CD4-positive, alpha-beta T cell treated with Interleukin-21 for 1 hour (primary cell): ENCODE data around the gene EFNA5.

Source experiments
- DNase-seq: peaks from one replicate; pipeline ENCODE4 v3.0.0-alpha.2; 2020

Gene EFNA5

GRCh38 chr5:107636555-107636954 is 34.2 kb downstream of the EFNA5 start:
- DNase-seq = no peak

DNA sequence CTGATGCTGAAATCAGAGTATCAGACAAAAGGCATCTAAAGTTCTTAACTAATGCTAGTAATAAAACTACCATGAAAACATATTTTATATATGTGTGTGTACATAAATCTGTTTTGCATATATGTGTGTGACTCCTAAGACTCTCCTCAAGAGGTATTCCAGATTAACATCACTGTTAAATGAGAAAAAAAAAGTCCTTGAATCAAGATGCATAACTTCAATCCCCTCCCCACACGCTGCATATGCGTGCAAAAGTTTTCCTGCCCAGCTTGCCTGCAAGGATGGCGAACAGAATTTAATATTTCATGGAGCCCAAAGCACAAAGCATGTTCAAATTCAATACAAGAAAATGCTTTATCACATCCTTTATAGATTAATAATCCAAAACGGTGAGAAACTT is 34.7 kb downstream of the EFNA5 start:
- no peak for DNase-seq

DNA sequence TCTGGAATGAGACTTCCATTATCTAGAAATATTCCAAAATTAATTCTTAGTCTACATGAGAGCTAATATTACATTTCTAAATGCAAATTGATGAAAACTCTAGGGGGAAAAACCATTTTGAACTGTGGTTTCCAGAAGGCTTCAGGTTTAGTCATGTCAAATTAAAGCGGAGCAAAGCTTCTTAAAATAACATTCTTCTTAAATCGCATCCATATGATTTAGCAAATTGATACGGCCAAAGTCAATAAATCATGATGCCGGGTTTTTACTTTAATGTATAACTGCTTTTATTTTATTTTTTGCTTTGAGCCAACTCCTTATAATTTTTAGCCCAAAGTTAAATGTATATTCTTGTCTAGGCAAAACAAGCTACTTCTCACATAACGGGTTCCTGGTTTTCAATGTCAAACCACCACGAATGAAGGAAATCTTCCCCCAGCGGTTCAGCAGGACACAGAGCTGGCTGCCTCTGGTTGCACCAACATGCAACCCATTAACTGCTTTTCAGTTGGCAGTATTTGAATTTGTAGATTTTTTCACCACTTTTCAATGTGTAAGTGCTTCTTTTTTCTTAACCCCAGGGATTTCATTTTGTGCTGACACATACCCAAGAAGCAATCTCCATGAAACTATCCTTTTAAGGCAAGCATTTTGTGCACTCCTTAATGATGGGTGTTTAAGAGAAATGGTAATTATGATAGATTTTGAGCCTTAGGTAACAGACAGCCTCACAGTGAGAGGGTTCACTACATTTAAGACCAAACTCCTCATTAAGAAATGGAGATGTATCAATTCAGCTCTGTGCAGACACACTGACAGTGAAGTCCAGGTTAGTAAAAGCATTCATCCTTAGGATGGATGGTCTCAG is 35.5 kb downstream of the EFNA5 start:
- DNase-seq = no peak

DNA sequence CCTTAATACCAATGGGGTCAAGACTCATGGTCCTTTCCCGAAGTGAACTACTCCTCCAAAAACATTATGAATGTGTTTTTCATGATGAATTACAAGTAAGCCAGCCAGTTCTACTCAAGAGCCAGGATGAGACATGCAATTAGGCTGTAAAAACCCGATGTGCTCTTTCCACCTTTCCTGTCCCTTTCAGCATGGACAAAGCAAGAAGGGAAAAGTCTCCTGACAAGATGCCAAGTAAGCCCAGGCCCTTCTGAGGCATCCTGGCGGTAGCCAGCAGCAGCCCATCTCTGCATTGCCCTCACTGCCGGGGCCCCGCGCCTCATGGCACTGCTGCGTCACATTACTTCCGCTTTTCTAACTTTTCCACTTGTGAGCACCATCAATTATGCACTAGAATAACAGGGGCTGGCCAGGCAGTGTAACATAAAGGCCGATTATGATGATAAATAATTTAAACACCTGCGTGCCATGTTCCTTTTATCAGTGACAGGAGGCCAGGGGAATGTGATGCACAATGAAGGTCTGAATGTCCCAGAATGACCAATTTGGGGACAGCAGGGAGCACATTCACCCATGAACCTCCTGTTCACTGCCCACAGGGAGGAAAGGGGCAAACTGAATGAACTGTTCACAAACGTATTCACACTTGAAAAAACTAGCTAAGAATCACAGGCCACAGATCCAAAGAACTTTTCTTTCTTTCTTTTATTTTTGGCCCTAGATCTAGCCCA is 37.4 kb downstream of the EFNA5 start:
- no peak for DNase-seq

DNA sequence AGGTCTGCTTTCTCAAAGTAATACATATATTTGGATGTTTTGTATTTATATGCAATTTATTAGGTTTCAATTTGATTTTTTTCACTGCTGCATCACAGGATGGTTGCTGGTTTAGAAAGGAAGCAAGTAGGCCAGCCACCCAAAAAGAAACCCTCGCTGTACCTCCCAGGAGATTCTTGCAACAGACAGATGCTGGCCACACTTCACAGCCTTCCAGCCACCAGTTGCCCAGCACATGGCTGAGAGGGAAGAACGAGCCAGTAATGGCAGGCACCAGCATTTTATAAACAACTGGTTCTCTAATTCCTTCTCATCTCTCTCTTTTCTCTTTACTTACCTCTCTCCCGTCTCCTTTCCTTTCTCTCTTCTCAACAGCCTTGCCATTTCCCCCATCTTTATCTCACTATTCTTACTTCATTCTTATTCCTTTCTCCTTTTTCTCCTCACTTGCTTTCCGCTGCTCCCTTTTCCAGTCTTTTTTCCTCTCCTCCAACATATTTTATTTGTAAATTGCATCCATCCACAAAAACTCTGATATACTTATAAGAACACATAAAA is 38.9 kb downstream of the EFNA5 start:
- DNase-seq = no peak

DNA sequence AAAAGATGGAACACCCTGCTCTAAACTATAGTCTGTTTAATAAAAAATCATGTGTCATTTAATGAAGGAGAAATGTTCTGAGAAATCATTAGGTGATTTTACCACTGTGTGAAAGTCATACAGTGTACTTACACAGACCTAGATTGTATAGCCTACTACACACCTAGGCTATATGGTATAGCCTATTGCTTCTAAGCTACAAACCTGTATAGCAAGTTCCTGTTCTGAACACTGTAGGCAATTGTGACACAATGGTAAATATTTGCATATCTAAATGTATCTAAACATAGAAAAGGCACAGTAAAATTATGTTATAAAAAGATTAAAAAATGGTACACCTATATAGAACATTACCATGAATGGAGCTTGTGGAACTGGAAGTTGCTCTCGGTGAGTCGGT is 40.6 kb downstream of the EFNA5 start:
- DNase-seq = no peak

GRCh38 chr5:107624235-107624634 is 46.5 kb downstream of the EFNA5 start:
- DNase-seq = no peak

GRCh38 chr5:107621089-107621488 is 49.6 kb downstream of the EFNA5 start:
- DNase-seq = no peak

GRCh38 chr5:107619781-107620180 is 51.0 kb downstream of the EFNA5 start:
- no peak for DNase-seq

DNA sequence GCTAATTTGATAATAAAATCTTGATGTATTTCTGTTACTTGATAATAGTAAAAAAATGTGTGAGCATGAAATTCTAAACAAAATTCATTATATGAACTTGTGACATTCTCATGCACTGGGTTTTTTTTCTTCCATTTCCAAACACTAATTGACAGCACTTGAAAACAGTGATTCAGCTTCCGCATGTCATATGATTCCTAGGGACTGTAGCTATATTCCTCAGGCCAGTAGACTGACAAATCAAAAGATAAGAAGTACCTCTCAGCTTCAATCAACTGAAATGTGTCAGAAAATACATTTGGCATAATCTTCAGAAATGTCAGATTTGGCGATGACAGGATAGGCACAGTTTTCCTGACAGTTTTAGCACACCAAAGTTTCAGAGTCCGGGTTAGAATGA is 52.5 kb downstream of the EFNA5 start:
- no peak for DNase-seq

- DNase-seq = no peak
Observed at GRCh38 chr5:107617052-107617451, 53.7 kb downstream of the EFNA5 start.

- no peak for DNase-seq
Observed at GRCh38 chr5:107616213-107616612, 54.5 kb downstream of the EFNA5 start.

- no peak for DNase-seq
Observed at GRCh38 chr5:107615299-107615817, 55.4 kb downstream of the EFNA5 start.

GRCh38 chr5:107612541-107612940 is 58.2 kb downstream of the EFNA5 start:
- no peak for DNase-seq

DNA sequence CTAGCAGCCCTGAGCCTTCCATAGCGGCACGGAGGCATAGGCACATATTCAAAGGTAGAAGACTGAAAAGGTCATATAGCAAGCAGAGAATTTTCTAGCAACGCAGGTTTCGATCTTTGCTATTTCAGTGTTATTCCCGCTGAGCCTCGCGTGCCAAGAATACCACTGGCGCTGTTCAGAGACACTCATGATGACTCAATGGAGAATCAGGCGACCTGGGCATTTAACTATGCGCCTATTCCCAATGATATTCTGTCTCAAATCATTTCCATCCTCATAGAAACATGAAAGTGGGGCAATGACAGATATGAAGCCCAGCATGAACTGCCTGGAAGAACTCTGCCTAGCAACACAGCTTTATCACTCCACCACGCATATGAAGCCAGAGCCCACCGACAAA is 59.9 kb downstream of the EFNA5 start:
- no peak for DNase-seq

GRCh38 chr5:107607671-107608345 is 62.9 kb downstream of the EFNA5 start:
- no peak for DNase-seq

GRCh38 chr5:107607196-107607595 is 63.5 kb downstream of the EFNA5 start:
- no peak for DNase-seq

DNA sequence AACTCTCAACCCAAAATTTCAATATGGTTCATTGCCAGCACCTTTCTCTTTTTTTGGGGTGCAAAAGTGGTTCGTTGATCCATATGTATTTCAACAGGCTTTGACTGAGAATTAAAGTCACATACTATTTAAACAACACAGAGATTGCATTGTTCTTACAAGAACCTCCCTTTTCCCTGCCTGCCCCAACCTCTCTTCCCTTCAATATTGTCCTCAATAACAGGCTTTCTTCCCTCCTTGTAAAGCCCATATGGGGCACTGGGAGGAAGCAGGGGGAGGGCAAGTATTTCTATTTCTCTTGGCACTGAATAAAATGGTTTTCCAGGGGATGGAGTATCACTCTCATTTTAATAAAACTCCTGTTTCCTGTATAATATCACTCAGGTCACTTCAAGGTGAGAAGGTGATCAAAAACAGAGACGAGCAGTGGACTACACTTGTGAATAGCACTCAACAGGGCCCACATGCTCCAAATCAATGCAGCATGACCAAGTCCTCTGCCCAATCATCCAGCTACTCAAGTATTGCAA is 65.1 kb downstream of the EFNA5 start:
- DNase-seq = no peak

DNA sequence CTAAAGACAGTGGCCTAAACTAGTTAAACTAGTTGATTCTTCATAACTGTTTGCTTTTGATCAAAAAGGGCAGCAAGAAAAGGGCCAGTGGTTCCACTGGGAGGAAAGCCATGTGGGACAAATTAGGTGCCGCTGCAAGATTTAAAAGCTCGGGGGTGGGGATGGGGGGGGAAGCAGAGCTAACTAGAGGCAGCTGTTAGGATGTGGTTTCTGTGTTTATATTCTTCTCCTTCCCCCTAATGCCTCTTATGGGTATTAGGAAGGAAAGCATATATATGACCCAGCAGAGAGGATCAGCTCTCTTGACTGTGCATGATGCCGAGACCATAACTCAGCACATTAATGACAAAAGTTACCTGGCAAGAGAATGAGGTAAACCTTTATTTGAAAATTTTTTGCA is 65.7 kb downstream of the EFNA5 start:
- DNase-seq = no peak

- DNase-seq = no peak
Observed at GRCh38 chr5:107604146-107604910, 66.4 kb downstream of the EFNA5 start.

GRCh38 chr5:107603349-107603748 is 67.4 kb downstream of the EFNA5 start:
- DNase-seq = no peak

GRCh38 chr5:107602896-107603295 is 67.8 kb downstream of the EFNA5 start:
- no peak for DNase-seq
